HG03432 (cell line): Measurements from ENCODE around the gene NUP43.
A peak's percentile ranks its signal among the peaks of the same experiment; 100 is the strongest.
"Not testable (repeated sequence)": the region's sequence is repeated elsewhere in the genome, so short reads cannot be mapped to it uniquely, and the experiment has no call there.

Source experiments
- ATAC-seq: cut with Tn5 transposase; IDR thresholded peaks from one replicate; pipeline ENCODE4 v1.9.1; 2021; ENCODE audit warnings: mild to moderate bottlenecking, moderate library complexity; ENCODE audit not compliant: unreplicated experiment

Gene NUP43

GRCh38 chr6:149746147-149746946, at the start of gene NUP43:
Gene NUP43 (minus strand): TSS chr6:149746529. CDS start chr6:149746495, 34 bp downstream.
- peak; percentile 59 for ATAC-seq

- ATAC-seq = no peak
Measured at GRCh38 chr6:149783551-149783950, 37.2 kb upstream of the NUP43 start.

- ATAC-seq = no peak
Measured at GRCh38 chr6:149782337-149782736, 36.0 kb upstream of the NUP43 start.

- no peak for ATAC-seq
Measured at GRCh38 chr6:149781715-149782114, 35.4 kb upstream of the NUP43 start.

- no peak for ATAC-seq
Measured at GRCh38 chr6:149779644-149779963, 33.3 kb upstream of the NUP43 start.

- no peak for ATAC-seq
Measured at GRCh38 chr6:149777624-149778023, 31.3 kb upstream of the NUP43 start.

- no peak for ATAC-seq
Measured at GRCh38 chr6:149771925-149772324, 25.6 kb upstream of the NUP43 start.

GRCh38 chr6:149771185-149771584, 24.9 kb upstream of the NUP43 start:
- no peak for ATAC-seq

- no peak for ATAC-seq
Measured at GRCh38 chr6:149769676-149770075, 23.3 kb upstream of the NUP43 start.

GRCh38 chr6:149766156-149766769, 19.9 kb upstream of the NUP43 start:
- no peak for ATAC-seq

- ATAC-seq = no peak
Measured at GRCh38 chr6:149763866-149764265, 17.5 kb upstream of the NUP43 start.

GRCh38 chr6:149761438-149761837, 15.1 kb upstream of the NUP43 start:
- peak; percentile 100 for ATAC-seq

GRCh38 chr6:149756261-149756636, 9.9 kb upstream of the NUP43 start:
- no peak for ATAC-seq

GRCh38 chr6:149755300-149756260, 9.3 kb upstream of the NUP43 start:
- peak; percentile 86 for ATAC-seq

GRCh38 chr6:149754548-149754947, 8.2 kb upstream of the NUP43 start:
- ATAC-seq = no peak

- not testable (repeated sequence) for ATAC-seq
Measured at GRCh38 chr6:149753374-149753637, 7.0 kb upstream of the NUP43 start.

GRCh38 chr6:149752600-149753373, 6.5 kb upstream of the NUP43 start:
- no peak for ATAC-seq

- not testable (repeated sequence) for ATAC-seq
Measured at GRCh38 chr6:149751920-149752319, 5.6 kb upstream of the NUP43 start.

- no peak for ATAC-seq
Measured at GRCh38 chr6:149751239-149751638, 4.9 kb upstream of the NUP43 start.

GRCh38 chr6:149750136-149750609, 3.8 kb upstream of the NUP43 start:
- ATAC-seq = peak; percentile 48
